HEK293T (cell line): ENCODE measurements around the gene ZNF10.

Experiments used
- CTCF ChIA-PET: fragments of 350-600 bp; formaldehyde crosslinking; extraction: SDS; loops from one replicate; lab custom pipeline; 2021; ENCODE audit warnings: antibody characterized with exemption, inconsistent platforms; lab: Yijun Ruan, JAX
- POLR2A ChIA-PET: fragments of 350-600 bp; formaldehyde crosslinking; extraction: SDS; loops from one replicate; lab custom pipeline; 2020; ENCODE audit warnings: antibody characterized with exemption, inconsistent platforms; lab: Yijun Ruan, JAX
- DNase-seq: peaks from one replicate; pipeline ENCODE4 v3.0.0; 2012; ENCODE audit warnings: mixed read lengths; ENCODE audit errors: extremely low spot score
- ARNT ChIP-seq: fragments of 450-650 bp; IDR thresholded peaks from 2 replicates; pipeline ENCODE4 v1.6.1; 2017; ENCODE audit warnings: mild to moderate bottlenecking
- BHLHE40 ChIP-seq: fragments of 450-650 bp; IDR thresholded peaks from 2 replicates; pipeline ENCODE4 v1.6.1; 2016; ENCODE audit warnings: mild to moderate bottlenecking, moderate library complexity, borderline replicate concordance
- CTBP1 ChIP-seq: fragments of 450-650 bp; IDR thresholded peaks from 2 replicates; pipeline ENCODE4 v1.6.1; 2016; ENCODE audit warnings: borderline replicate concordance
- ELF4 ChIP-seq: fragments of 450-650 bp; IDR thresholded peaks from 2 replicates; pipeline ENCODE4 v1.6.1; 2017; ENCODE audit warnings: antibody characterized with exemption
- FOXA1 ChIP-seq: fragments of 450-650 bp; IDR thresholded peaks from 2 replicates; pipeline ENCODE4 v1.6.1; 2016; ENCODE audit warnings: mild to moderate bottlenecking
- FOXK2 ChIP-seq: fragments of 450-650 bp; IDR thresholded peaks from 2 replicates; pipeline ENCODE4 v1.6.1; 2016; ENCODE audit warnings: mild to moderate bottlenecking
- FOXM1 ChIP-seq: fragments of 450-650 bp; IDR thresholded peaks from 2 replicates; pipeline ENCODE4 v1.6.1; 2017; ENCODE audit warnings: mild to moderate bottlenecking, borderline replicate concordance
- HDGF ChIP-seq: fragments of 450-650 bp; IDR thresholded peaks from 2 replicates; pipeline ENCODE4 v1.6.1; 2017; ENCODE audit warnings: antibody characterized with exemption, borderline replicate concordance
- L3MBTL2 ChIP-seq: fragments of 450-650 bp; conservative IDR thresholded peaks from 2 replicates; pipeline ENCODE4 v1.6.1; 2016; ENCODE audit warnings: mild to moderate bottlenecking
- LEF1 ChIP-seq: fragments of 450-650 bp; IDR thresholded peaks from 2 replicates; pipeline ENCODE4 v1.6.1; 2017; ENCODE audit warnings: mild to moderate bottlenecking, borderline replicate concordance
- NFRKB ChIP-seq: fragments of 450-650 bp; IDR thresholded peaks from 2 replicates; pipeline ENCODE4 v1.6.1; 2016; ENCODE audit warnings: mild to moderate bottlenecking, moderate library complexity
- SP1 ChIP-seq: fragments of 450-650 bp; IDR thresholded peaks from 2 replicates; pipeline ENCODE4 v1.6.1; 2017
- SUZ12 ChIP-seq: fragments of 450-650 bp; IDR thresholded peaks from 2 replicates; pipeline ENCODE4 v1.6.1; 2016; ENCODE audit warnings: mild to moderate bottlenecking
- TARDBP ChIP-seq: fragments of 450-650 bp; IDR thresholded peaks from 2 replicates; pipeline ENCODE4 v1.6.1; 2016
- ZNF384 ChIP-seq: fragments of 450-650 bp; IDR thresholded peaks from 2 replicates; pipeline ENCODE4 v1.6.1; 2016
- TF ChIP-seq, protein P1 (sequence below): fragments of 450-650 bp; IDR thresholded peaks from 2 replicates; pipeline ENCODE4 v1.6.1; 2016

Gene ZNF10

DNA sequence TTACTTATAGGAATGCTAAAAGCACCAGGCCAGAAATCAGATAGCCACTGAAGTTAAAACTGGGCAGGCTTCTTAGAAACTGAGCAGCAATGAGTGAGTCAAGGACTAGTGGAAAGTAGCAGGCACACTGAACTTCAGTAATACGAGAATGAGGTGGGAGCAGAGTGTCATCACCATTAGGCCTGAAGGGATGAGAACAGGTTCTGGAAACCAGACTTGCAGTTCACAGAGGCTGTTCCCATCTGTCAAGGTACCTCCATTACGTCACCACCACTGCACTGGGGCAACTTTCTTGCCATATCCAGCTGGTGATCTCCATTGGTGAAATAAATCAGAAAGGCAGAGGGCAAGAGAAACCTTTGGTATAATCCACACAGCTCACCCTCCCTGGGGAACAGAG lies 15.6 kb downstream of the ZNF10 start:
- no peak for DNase-seq
- no peak for TF ChIP-seq L3MBTL2
- no peak for TF ChIP-seq ELF4
- no peak for TF ChIP-seq ZNF384
- no peak for TF ChIP-seq BHLHE40
- TF ChIP-seq HDGF = no peak
- no peak for TF ChIP-seq LEF1
- TF ChIP-seq TARDBP = no peak
- no peak for TF ChIP-seq SP1
- no peak for TF ChIP-seq NFRKB
- no peak for TF ChIP-seq FOXM1
- no peak for TF ChIP-seq FOXA1
- TF ChIP-seq, protein P1, sequence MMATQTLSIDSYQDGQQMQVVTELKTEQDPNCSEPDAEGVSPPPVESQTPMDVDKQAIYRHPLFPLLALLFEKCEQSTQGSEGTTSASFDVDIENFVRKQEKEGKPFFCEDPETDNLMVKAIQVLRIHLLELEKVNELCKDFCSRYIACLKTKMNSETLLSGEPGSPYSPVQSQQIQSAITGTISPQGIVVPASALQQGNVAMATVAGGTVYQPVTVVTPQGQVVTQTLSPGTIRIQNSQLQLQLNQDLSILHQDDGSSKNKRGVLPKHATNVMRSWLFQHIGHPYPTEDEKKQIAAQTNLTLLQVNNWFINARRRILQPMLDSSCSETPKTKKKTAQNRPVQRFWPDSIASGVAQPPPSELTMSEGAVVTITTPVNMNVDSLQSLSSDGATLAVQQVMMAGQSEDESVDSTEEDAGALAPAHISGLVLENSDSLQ = no peak
- POLR2A ChIA-PET = no interaction called here
- CTCF ChIA-PET = no interaction called here

DNA sequence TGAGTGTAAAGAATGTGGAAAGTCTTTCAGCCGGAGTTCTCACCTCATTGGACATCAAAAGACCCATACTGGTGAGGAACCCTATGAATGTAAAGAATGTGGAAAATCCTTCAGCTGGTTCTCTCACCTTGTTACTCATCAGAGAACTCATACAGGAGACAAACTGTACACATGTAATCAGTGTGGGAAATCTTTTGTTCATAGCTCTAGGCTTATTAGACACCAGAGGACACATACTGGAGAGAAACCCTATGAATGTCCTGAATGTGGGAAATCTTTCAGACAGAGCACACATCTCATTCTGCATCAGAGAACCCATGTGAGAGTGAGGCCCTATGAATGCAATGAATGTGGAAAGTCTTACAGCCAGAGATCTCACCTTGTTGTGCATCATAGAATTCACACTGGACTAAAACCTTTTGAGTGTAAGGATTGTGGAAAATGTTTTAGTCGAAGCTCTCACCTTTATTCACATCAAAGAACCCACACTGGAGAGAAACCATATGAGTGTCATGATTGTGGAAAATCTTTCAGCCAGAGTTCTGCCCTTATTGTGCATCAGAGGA lies 25.8 kb downstream of the ZNF10 start:
- DNase-seq = no peak
- TF ChIP-seq FOXK2 (no peak), BHLHE40 (no peak), TARDBP (no peak), HDGF (no peak), LEF1 (no peak), ELF4 (no peak)
- TF ChIP-seq, protein P1 = no peak
- ChIA-PET CTCF (no interaction called here), POLR2A (no interaction called here)

DNA sequence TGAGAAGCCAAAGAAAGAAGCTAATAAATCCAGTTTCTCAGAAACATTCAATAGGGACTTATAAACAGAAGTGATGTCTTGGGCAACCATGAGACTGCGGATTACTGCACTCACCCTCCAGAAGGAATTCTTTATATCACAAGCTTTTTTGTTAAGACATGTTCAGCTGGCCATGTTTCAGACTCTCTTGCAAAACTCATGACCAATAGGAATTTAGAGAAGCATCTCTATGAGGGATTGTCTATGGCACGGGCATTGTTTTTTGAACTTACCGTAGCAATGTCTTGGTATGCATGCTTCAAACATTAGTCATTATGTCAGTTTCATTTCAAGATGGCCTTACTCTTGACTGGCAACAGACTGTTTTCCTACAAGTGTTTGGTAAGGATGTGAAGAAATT lies 35.3 kb downstream of the ZNF10 start:
- CTCF ChIA-PET = no interaction called here
- TF ChIP-seq FOXA1 (no peak), ARNT (no peak)
- POLR2A ChIA-PET = no interaction called here
- no peak for DNase-seq

DNA sequence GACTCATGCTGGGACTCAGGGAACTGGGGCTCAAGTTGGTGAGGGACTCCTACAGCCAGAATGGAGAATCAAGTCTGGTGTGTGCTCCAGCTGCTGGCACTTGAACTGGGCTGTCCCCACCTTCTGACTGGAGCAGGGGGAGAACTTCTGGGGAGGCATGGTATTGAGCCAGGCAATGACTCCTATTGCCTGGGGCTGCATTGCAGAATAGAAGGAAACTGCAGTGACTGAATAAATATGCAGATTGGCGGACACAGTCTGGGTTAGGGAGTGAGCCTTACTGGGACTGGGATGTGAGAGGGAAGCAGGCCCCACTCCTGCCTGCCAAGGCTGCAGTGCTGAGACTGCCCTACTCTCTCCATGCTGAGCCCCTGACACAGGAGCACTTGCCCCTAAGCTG lies 42.1 kb downstream of the ZNF10 start:
- ChIA-PET CTCF (no interaction called here), POLR2A (no interaction called here)

DNA sequence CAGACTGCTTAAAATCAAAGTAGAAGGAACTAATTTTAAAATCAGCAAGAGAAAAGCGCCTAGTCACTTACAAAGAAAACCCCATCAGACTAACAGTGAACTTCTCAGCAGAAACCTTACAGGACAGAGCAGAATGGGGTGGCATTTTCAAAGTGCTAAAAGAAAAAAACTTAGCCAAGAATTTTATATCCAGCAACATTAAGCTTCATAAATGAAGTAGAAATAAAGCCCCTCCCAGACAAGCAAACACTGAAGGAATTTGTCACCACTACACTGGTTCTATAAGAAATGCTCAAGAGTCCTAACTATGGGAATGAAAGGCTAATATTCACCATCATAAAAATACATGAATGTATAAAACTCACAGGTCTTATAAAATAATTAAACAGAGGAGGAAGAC lies 44.5 kb downstream of the ZNF10 start:
- TF ChIP-seq, protein P1 = no peak
- TF ChIP-seq LEF1 = no peak
- ChIA-PET CTCF (no interaction called here), POLR2A (no interaction called here)
- no peak for DNase-seq

More for the DNA sequence above, 42.1 kb downstream of the ZNF10 start:
- TF ChIP-seq CTBP1 (no peak), SP1 (no peak), ARNT (no peak), FOXM1 (no peak), L3MBTL2 (no peak), FOXK2 (no peak), LEF1 (no peak), ELF4 (no peak)
- TF ChIP-seq, protein P1 = no peak
- no peak for DNase-seq

DNA sequence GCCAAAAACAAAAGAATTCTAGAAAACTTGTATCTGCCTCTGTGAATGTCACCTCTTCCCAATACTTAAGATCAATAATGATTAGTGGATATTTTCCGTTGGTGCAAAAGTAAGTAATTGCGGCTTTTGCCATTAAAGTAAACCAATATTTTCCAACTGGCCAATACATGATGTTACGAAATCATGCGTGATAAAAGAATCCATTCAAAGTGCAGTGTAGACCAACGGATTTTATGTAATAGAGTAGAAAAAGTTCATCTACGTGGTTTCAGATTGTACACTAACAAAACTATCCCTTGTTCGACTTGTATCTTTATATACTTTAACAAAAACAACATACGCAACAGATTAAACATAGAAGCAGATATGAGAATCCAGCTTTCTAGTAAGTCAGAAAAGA lies 50.2 kb downstream of the ZNF10 start:
- ChIA-PET CTCF (no interaction called here), POLR2A (interaction anchor here (1.0 to 1.8 kb wide), 4 partner anchors 11 to 195 kb away, joined by 3 to 9 read pairs (median 4); partner anchors contain the start of genes ZNF10, ZNF26 and ZNF891)
- no peak for DNase-seq
- TF ChIP-seq FOXM1 (no peak), TARDBP (no peak), CTBP1 (no peak), LEF1 (no peak), ARNT (no peak), ELF4 (no peak), HDGF (no peak), ZNF384 (no peak), SUZ12 (no peak), FOXK2 (no peak), NFRKB (no peak), SP1 (no peak), FOXA1 (no peak), L3MBTL2 (no peak)
- TF ChIP-seq, protein P1 = no peak
